ENCODE data around the gene LMF1.

Gene LMF1

DNA sequence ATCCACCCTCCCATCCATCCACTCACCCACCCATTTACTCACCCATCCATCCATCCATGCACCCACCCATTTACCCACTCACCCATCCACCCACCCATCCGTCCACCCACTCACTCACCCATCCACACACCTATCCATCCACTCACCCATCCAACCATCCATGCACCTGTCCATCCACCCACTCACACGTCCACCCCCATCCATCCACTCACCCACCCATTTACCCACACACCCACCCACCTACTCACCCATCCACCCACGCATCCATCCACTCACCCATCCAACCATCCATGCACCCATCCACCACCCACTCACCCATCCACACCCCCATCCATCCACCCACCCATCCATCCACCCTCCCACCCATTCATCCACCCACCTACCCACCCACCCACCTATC is 22.9 kb upstream of the LMF1 start:
- Histone ChIP-seq H4K20me1 (ENCODE audit: insufficient read depth) (no peaks in the 10 kb centered on the region), H3K9ac (no peak overlapping the region), H3K79me2 (ENCODE audit: insufficient read depth, low read depth) (no peaks in the 10 kb centered on the region), H3K27me3 (ENCODE audit: insufficient read depth, low read depth) (peaks cover 83% of the 10 kb centered on the region), H3K36me3 (ENCODE audit: insufficient read depth) (no peaks in the 10 kb centered on the region), H3K4me1 (ENCODE audit: low read depth, poor library complexity, severe bottlenecking) (no peaks in the 10 kb centered on the region), H3K4me2 (no peak overlapping the region), H3K4me3 (IDR thresholded peaks at IDR 0.05; ENCODE audit: insufficient read depth, low read depth, low read length) (no peak overlapping the region), H2AFZ (ENCODE audit: low read depth) (no peak overlapping the region), H3K27ac (no peak overlapping the region)
- TF ChIP-seq, protein P1, sequence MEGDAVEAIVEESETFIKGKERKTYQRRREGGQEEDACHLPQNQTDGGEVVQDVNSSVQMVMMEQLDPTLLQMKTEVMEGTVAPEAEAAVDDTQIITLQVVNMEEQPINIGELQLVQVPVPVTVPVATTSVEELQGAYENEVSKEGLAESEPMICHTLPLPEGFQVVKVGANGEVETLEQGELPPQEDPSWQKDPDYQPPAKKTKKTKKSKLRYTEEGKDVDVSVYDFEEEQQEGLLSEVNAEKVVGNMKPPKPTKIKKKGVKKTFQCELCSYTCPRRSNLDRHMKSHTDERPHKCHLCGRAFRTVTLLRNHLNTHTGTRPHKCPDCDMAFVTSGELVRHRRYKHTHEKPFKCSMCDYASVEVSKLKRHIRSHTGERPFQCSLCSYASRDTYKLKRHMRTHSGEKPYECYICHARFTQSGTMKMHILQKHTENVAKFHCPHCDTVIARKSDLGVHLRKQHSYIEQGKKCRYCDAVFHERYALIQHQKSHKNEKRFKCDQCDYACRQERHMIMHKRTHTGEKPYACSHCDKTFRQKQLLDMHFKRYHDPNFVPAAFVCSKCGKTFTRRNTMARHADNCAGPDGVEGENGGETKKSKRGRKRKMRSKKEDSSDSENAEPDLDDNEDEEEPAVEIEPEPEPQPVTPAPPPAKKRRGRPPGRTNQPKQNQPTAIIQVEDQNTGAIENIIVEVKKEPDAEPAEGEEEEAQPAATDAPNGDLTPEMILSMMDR (conservative IDR thresholded peaks at IDR 0.05; ENCODE audit: low read depth, low read length), result no peak

GRCh38 chr16:991773-992172 is 21.0 kb upstream of the LMF1 start:
- Histone ChIP-seq H3K27me3 (ENCODE audit: insufficient read depth, low read depth) (peaks cover 83% of the 10 kb centered on the region), H2AFZ (ENCODE audit: low read depth) (no peak overlapping the region), H3K4me3 (IDR thresholded peaks at IDR 0.05; ENCODE audit: insufficient read depth, low read depth, low read length) (no peak overlapping the region), H3K9ac (no peak overlapping the region), H4K20me1 (ENCODE audit: insufficient read depth) (no peaks in the 10 kb centered on the region), H3K79me2 (ENCODE audit: insufficient read depth, low read depth) (no peaks in the 10 kb centered on the region), H3K27ac (no peak overlapping the region), H3K36me3 (ENCODE audit: insufficient read depth) (no peaks in the 10 kb centered on the region), H3K4me1 (ENCODE audit: low read depth, poor library complexity, severe bottlenecking) (no peaks in the 10 kb centered on the region), H3K4me2 (no peak overlapping the region)
- TF ChIP-seq, protein P1 (conservative IDR thresholded peaks at IDR 0.05; ENCODE audit: low read depth, low read length), result no peak

- no peaks in the 10 kb centered on the region for H4K20me1 ChIP-seq (ENCODE audit: insufficient read depth)
- H3K79me2 ChIP-seq (ENCODE audit: insufficient read depth, low read depth), result no peaks in the 10 kb centered on the region
- H3K9ac ChIP-seq, result no peak overlapping the region
- no peak overlapping the region for H3K4me2 ChIP-seq
- H3K4me3 ChIP-seq (IDR thresholded peaks at IDR 0.05; ENCODE audit: insufficient read depth, low read depth, low read length), result no peak overlapping the region
- H2AFZ ChIP-seq (ENCODE audit: low read depth), result no peak overlapping the region
- no peaks in the 10 kb centered on the region for H3K36me3 ChIP-seq (ENCODE audit: insufficient read depth)
- TF ChIP-seq, protein P1 (conservative IDR thresholded peaks at IDR 0.05; ENCODE audit: low read depth, low read length), result no peak
- no peak overlapping the region for H3K27ac ChIP-seq
- peaks cover 83% of the 10 kb centered on the region for H3K27me3 ChIP-seq (ENCODE audit: insufficient read depth, low read depth)
- no peaks in the 10 kb centered on the region for H3K4me1 ChIP-seq (ENCODE audit: low read depth, poor library complexity, severe bottlenecking)
Observed at GRCh38 chr16:991345-991744, 20.6 kb upstream of the LMF1 start.

GRCh38 chr16:990516-991291 is 19.9 kb upstream of the LMF1 start:
- Histone ChIP-seq H3K4me1 (ENCODE audit: low read depth, poor library complexity, severe bottlenecking) (no peaks in the 10 kb centered on the region), H3K27me3 (ENCODE audit: insufficient read depth, low read depth) (peaks cover 83% of the 10 kb centered on the region), H3K27ac (no peak overlapping the region), H3K79me2 (ENCODE audit: insufficient read depth, low read depth) (no peaks in the 10 kb centered on the region), H3K4me2 (no peak overlapping the region), H3K36me3 (ENCODE audit: insufficient read depth) (no peaks in the 10 kb centered on the region), H3K4me3 (IDR thresholded peaks at IDR 0.05; ENCODE audit: insufficient read depth, low read depth, low read length) (no peak overlapping the region), H3K9ac (no peak overlapping the region), H4K20me1 (ENCODE audit: insufficient read depth) (no peaks in the 10 kb centered on the region), H2AFZ (ENCODE audit: low read depth) (no peak overlapping the region)
- TF ChIP-seq, protein P1 (conservative IDR thresholded peaks at IDR 0.05; ENCODE audit: low read depth, low read length), result no peak
